Activated CD4-positive, CD25-positive, alpha-beta regulatory T cell treated with anti-CD3 and anti-CD28 coated beads, Interleukin-2, amount 50 U/mL, for 24 hours (primary cell): ENCODE data around the gene BRAT1.

Experiments
- ATAC-seq, 2 donors: fragments of 150-1000 bp; cut with Tn5 transposase; one replicate each; pipeline ENCODE4 v1.10.0; 2021; ENCODE audit warnings: mild to moderate bottlenecking in 1 of 2, moderate library complexity in 1 of 2

Gene BRAT1

GRCh38 chr7:2495418-2496299, 59.7 kb downstream of the BRAT1 start:
- no peak for ATAC-seq

GRCh38 chr7:2494191-2495130, 60.9 kb downstream of the BRAT1 start:
- no peak for ATAC-seq

GRCh38 chr7:2493205-2494164, 61.8 kb downstream of the BRAT1 start:
- ATAC-seq: no peak

GRCh38 chr7:2492038-2492437, 63.3 kb downstream of the BRAT1 start:
- no peak for ATAC-seq

- no peak for ATAC-seq
These were observed 65.1 kb downstream of the BRAT1 start for GRCh38 chr7:2490181-2490651.

GRCh38 chr7:2488681-2489080, 66.6 kb downstream of the BRAT1 start:
- no peak for ATAC-seq

GRCh38 chr7:2488272-2488645, 67.1 kb downstream of the BRAT1 start:
- no peak for ATAC-seq
